ENCODE results near the gene CLIP2.
"Not testable (repeated sequence)": the region's sequence is repeated elsewhere in the genome, so short reads cannot be mapped to it uniquely, and the experiment has no call there.

CLIP2 gene

DNA sequence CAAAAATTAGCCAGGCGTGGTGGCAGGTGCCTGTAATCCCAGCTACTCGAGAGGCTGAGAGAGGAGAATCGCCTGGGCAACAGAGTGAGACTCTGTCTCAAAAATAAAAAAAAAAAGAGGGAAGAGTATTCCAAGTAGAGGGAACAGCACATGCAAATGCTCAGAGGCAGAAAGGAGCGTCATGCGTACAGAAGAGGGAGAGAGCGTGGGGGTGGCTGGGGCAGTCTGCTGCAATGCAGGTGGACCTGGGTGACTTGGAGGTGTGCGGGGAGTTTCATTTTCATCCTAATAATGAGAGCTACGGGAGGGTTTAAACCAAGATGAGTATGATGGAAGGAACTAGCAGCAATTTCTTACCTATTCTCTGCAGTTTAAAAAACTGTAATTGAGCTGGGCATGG lies 28.8 kb downstream of the CLIP2 start:
- in situ Hi-C loops (cut with MboI; ENCODE audit: low pct_unique_long_range_greater_than_20kb, low sequenced_read_pairs), result no loop called here
- no peak for DNase-seq

DNA sequence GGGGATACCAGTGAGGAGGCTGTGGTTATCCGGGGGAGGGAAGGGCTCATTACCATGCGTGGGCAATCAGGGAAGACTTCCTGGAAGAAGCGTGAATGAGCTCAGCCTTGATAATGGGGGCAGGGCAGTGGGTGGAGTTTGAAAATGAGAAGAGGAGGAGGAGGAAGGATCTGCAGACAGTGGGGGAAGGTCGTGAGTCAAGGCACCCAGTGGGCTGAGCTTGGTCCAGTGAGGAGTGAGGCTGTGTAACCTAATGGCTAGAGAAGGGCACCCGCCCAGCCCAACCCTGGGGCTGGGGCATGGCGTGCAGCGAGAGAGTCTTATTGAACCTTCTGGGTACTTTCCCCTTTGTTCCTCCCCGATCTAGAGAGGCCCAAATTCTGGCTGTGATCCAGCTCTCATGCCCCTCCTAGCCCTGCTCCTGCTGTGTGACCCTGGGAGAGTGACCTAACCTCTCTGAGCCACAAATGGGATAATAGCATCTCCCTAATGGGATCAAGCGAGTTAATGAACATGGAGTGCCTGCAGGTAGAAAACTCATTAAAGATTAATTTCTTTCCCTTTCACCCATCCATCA lies 31.5 kb downstream of the CLIP2 start:
- DNase-seq, result peak; percentile 42
- in situ Hi-C loops (cut with MboI; ENCODE audit: low pct_unique_long_range_greater_than_20kb, low sequenced_read_pairs), result no loop called here

DNA sequence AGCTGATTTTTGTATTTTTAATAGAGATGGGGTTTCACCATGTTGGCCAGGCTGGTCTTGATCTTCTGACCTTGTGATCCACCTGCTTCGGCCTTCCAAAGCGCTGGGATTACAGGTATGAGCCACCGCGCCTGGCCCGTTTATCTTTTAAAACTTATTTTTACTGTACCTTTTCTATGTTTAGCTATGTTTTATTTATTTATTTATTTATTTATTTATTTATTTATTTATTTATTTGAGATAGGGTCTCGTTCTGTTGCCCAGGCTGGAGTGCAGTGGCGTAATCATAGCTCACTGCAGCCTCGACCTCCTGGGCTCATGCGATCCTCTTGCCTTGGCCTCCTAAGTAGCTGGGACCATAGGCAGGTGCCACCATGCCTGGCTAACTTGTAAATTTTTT lies 33.7 kb downstream of the CLIP2 start:
- DNase-seq; in situ Hi-C loops (cut with MboI; ENCODE audit: low pct_unique_long_range_greater_than_20kb, low sequenced_read_pairs): not testable (repeated sequence)

DNA sequence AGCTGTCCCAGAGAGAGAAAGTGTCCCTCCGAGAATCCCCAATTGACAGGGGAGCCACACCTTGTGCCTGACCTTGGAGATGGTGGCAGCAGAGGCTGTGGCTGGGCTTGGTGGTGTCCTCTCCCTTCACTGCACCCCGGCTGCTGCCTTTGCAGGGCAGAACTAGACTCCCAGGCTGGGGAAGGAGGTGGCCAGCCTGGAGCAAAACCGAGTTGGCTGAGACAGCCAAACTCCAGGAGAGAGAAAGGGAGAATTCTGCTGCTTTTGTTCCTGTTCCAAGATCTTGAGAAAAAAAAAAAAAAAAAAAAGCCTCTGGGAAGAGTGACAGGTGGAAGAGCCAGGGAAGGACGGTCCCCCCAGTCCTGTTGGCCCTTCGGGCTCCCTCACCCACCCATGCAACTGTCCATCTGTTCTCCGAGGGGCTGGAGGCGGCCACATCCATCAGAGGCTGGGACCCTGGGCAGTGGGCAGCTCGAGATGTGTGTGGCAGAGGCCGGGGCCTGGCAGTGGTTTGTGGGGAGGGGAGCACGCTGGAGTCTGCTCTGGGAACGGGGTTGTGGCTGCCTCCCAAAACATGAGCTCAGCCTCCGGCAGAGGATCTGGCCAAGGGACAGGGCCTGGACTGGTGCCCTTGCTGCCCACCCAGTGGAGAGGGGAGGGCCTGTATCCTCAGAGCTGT lies 35.5 kb downstream of the CLIP2 start:
- in situ Hi-C loops (cut with MboI; ENCODE audit: low pct_unique_long_range_greater_than_20kb, low sequenced_read_pairs), result no loop called here
- DNase-seq, result no peak

GRCh38 chr7:74325210-74325565 lies 36.0 kb downstream of the CLIP2 start:
- in situ Hi-C loops (cut with MboI; ENCODE audit: low pct_unique_long_range_greater_than_20kb, low sequenced_read_pairs), result no loop called here

DNA sequence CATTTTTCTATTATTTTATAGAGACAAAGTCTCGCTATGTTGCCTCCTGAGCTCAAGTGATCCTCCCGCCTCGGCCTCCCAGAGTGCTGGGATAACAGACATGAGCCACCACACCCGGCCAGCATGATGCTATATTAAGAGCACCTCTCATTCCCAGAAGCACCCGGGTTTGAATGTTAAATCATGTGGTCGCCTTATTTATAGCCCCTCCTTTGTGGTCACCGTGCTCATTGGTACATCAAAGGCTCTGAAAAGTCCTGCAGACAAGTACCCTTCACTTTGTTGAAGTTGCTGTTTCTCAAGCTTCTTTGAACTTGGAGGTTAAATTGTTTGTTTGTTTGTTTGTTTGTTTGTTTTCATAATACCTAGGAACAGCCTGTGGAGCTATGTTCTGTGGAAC lies 40.0 kb downstream of the CLIP2 start:
- in situ Hi-C loops (cut with MboI; ENCODE audit: low pct_unique_long_range_greater_than_20kb, low sequenced_read_pairs), result no loop called here

More at GRCh38 chr7:74325210-74325565, 36.0 kb downstream of the CLIP2 start:
- no peak for DNase-seq

GRCh38 chr7:74332373-74333176 lies 43.4 kb downstream of the CLIP2 start:
- no peak for DNase-seq
- in situ Hi-C loops (cut with MboI; ENCODE audit: low pct_unique_long_range_greater_than_20kb, low sequenced_read_pairs), result no loop called here

More for the DNA sequence above, 40.0 kb downstream of the CLIP2 start:
- no peak for DNase-seq

- DNase-seq, result no peak
- in situ Hi-C loops (cut with MboI; ENCODE audit: low pct_unique_long_range_greater_than_20kb, low sequenced_read_pairs), result no loop called here
Observed at GRCh38 chr7:74334030-74334429, 44.8 kb downstream of the CLIP2 start.

- in situ Hi-C loops (cut with MboI; ENCODE audit: low pct_unique_long_range_greater_than_20kb, low sequenced_read_pairs), result no loop called here
- DNase-seq, result no peak
Observed at GRCh38 chr7:74337926-74338325, 48.7 kb downstream of the CLIP2 start.

DNA sequence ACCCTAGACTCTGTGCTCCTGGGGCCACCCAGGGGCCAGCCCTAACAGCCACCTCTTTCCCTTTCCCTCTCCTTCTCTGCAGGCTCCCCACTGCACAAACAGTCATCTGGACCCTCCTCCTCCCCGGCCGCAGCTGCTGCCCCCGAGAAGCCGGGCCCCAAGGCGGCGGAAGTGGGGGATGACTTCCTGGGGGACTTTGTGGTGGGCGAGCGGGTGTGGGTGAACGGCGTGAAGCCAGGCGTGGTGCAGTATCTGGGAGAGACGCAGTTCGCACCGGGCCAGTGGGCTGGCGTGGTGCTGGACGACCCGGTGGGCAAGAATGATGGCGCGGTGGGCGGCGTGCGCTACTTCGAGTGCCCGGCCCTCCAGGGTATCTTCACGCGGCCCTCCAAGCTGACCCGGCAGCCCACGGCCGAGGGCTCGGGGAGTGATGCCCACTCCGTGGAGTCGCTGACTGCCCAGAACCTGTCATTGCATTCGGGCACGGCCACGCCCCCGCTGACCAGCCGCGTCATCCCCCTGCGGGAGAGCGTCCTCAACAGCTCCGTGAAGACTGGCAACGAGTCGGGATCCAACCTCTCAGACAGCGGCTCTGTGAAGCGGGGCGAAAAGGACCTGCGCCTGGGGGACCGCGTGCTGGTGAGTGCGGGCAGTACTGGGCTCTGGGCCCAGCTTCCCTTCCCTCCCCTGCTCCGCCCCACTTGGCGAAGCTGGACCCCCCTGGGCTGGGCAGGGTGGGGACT lies 49.3 kb downstream of the CLIP2 start:
- no peak for DNase-seq
- in situ Hi-C loops (cut with MboI; ENCODE audit: low pct_unique_long_range_greater_than_20kb, low sequenced_read_pairs), result no loop called here

DNA sequence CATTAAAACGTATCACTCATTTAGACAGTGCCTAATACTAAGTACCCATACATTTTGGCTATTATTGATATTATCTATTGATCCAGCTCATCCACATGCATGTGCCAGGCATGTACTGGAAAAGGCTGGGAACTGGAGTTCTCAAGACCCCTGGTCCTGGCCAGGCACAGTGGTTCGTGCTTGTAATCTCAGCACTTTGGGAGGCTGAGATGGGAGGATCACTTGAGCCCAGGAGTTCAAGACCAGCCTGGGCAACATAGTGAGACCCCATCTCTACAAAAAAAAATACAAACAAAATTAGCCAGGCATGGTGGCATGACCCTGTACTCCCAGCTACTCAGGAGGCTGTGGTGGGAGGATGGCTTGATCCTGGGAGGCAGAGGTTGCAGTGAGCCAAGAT lies 50.4 kb downstream of the CLIP2 start:
- in situ Hi-C loops (cut with MboI; ENCODE audit: low pct_unique_long_range_greater_than_20kb, low sequenced_read_pairs); DNase-seq: not testable (repeated sequence)

DNA sequence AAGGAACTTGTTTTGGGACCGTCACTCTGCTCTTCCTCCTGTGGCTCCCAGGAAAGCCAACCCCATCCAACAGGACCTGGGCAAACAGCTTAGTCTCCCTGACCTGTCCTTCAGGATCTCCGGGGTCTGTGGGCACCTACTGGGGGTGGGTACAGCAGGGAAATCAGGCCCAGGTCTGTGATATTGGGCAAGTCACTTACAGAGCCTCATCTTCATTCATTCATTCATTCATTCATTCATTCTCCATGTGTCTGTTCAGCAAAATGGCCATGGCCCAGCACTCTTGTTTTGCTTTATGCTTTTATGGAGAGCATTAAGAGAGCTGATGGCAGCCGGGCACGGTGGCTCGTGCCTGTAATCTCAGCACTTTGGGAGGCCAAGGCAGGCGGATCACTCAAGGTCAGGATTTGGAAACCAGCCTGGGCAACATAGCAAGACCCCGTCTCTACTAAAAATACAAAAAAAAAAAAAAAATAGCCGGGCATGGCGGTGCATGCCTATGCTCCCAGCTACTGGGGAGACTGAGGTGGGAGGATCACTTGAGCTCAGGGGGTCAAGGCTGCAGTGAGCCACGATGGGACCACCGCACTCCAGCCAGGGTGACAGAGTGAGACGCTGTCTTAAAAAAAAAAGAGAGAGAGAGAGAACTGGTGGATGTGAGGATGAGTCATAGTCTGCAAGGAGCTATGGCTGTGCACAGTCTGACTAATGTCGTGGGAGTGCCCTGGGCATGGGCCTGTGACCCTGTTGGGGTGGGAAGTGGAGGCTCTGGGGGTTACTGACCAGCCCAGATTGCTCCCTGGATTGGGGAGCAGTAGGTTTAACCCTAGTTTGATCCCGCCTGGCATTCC lies 54.3 kb downstream of the CLIP2 start:
- DNase-seq, result no peak
- in situ Hi-C loops (cut with MboI; ENCODE audit: low pct_unique_long_range_greater_than_20kb, low sequenced_read_pairs), result no loop called here

GRCh38 chr7:74344132-74344496 lies 54.9 kb downstream of the CLIP2 start:
- in situ Hi-C loops (cut with MboI; ENCODE audit: low pct_unique_long_range_greater_than_20kb, low sequenced_read_pairs), result no loop called here
- DNase-seq, result no peak

- in situ Hi-C loops (cut with MboI; ENCODE audit: low pct_unique_long_range_greater_than_20kb, low sequenced_read_pairs), result no loop called here
- DNase-seq, result no peak
Observed at GRCh38 chr7:74344786-74345185, 55.6 kb downstream of the CLIP2 start.

- in situ Hi-C loops (cut with MboI; ENCODE audit: low pct_unique_long_range_greater_than_20kb, low sequenced_read_pairs), result no loop called here
- DNase-seq, result no peak
Observed at GRCh38 chr7:74345970-74346369, 56.8 kb downstream of the CLIP2 start.

- in situ Hi-C loops (cut with MboI; ENCODE audit: low pct_unique_long_range_greater_than_20kb, low sequenced_read_pairs), result no loop called here
- DNase-seq, result no peak
Observed at GRCh38 chr7:74349621-74350020, 60.4 kb downstream of the CLIP2 start.

GRCh38 chr7:74350751-74351150 lies 61.5 kb downstream of the CLIP2 start:
- in situ Hi-C loops (cut with MboI; ENCODE audit: low pct_unique_long_range_greater_than_20kb, low sequenced_read_pairs), result no loop called here
- DNase-seq, result no peak

DNA sequence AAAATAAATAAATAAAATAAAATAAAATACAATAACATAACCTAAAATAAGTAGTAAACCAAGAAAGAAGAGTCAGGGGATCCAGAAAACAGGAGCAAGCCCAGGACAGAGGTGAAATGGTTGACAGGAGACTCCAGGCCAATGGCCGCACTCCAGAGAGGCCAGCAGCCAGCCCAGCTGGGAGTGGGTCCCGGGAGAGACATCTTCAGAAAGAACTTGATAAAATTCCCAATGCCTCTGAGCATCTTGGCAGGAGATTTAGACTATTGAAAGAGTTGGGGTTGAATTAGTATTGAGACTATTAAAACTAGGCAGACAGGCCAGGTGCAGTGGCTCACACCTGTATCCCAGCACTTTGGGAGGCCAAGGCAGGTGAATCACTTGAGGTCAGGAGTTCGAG lies 62.6 kb downstream of the CLIP2 start:
- in situ Hi-C loops (cut with MboI; ENCODE audit: low pct_unique_long_range_greater_than_20kb, low sequenced_read_pairs), result no loop called here
- no peak for DNase-seq

DNA sequence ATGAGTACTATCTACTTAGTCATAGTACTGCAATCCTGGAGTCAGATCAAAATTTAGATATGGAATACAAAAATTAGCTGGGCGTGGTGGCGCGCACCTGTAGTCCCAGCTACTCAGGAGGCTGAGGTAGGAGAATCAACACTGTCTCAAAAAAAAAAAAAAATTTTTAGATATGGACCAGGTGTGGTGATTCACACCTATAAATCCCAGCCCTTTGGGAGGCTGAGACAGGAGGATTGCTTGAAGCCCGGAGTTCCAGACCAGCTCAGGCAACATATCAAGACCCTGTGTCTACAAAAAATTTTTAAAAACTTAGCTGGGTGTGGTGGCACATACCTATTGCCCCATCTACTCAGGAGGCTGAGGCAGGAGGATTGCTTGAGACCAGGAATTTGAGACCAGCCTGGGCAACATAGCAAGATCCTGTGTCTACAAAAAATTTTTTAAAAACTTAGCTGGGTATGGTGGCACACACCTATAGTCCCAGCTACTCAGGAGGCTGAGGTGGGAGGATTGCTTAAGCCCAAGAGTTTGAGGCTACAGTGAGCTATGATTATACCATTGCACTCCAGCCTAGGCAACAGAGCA lies 63.4 kb downstream of the CLIP2 start:
- DNase-seq; in situ Hi-C loops (cut with MboI; ENCODE audit: low pct_unique_long_range_greater_than_20kb, low sequenced_read_pairs): not testable (repeated sequence)

All from KBM-7 (cell line).